ENCODE results near the gene CACNA1I.

Gene CACNA1I

GRCh38 chr22:39536711-39537110, 33.8 kb upstream of the CACNA1I start:
- no peaks in the 10 kb centered on the region for H3K27me3 ChIP-seq (ENCODE audit: insufficient read depth, low read length)
- no peak overlapping the region for H3K4me3 ChIP-seq (ENCODE audit: low read length)
- 87% methylated on average over 8 of the region's 8 CpGs for WGBS
- H3K9ac ChIP-seq (ENCODE audit: low read depth, low read length), result no peak overlapping the region
- no peaks in the 10 kb centered on the region for H3K9me3 ChIP-seq (ENCODE audit: insufficient read depth, low read depth, low read length)
- H3K4me1 ChIP-seq (ENCODE audit: insufficient read depth, low read length), result peaks cover 26% of the 10 kb centered on the region
- H3K36me3 ChIP-seq (ENCODE audit: insufficient read depth, low read length), result no peaks in the 10 kb centered on the region
- H3K27ac ChIP-seq (ENCODE audit: low read depth, low read length), result no peak overlapping the region

DNA sequence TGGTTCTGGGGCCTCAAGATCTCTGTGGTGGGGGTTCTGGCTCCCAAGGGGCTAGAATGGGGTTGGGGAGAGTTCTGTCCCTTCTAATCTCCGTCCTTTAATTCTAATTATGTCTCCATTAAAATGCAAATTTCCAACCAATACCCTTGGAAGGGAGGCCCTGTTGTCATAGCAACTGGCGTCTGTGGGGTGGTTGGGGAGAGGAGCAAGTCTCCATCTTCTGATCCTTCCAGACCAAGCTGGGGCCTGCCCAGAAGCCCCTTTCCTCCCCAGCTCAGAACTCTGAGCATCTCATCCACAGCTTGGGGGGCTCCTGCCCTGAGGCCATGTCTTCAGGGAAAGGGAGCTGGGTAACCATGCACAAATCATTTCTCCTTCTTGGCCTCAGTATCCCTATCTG, 32.6 kb upstream of the CACNA1I start:
- no CpG with 5 or more reads among the region's 2 CpGs for WGBS
- Histone ChIP-seq H3K4me3 (ENCODE audit: low read length) (no peak overlapping the region), H3K4me1 (ENCODE audit: insufficient read depth, low read length) (peaks cover 25% of the 10 kb centered on the region), H3K9me3 (ENCODE audit: insufficient read depth, low read depth, low read length) (no peaks in the 10 kb centered on the region), H3K27ac (ENCODE audit: low read depth, low read length) (no peak overlapping the region), H3K36me3 (ENCODE audit: insufficient read depth, low read length) (no peaks in the 10 kb centered on the region), H3K27me3 (ENCODE audit: insufficient read depth, low read length) (no peaks in the 10 kb centered on the region), H3K9ac (ENCODE audit: low read depth, low read length) (no peak overlapping the region)

GRCh38 chr22:39543095-39543494, 27.5 kb upstream of the CACNA1I start:
- H3K4me3 ChIP-seq (ENCODE audit: low read length), result no peak overlapping the region
- no peak overlapping the region for H3K27ac ChIP-seq (ENCODE audit: low read depth, low read length)
- H3K9me3 ChIP-seq (ENCODE audit: insufficient read depth, low read depth, low read length), result no peaks in the 10 kb centered on the region
- H3K36me3 ChIP-seq (ENCODE audit: insufficient read depth, low read length), result no peaks in the 10 kb centered on the region
- 34% methylated on average over 10 of the region's 11 CpGs for WGBS
- no peaks in the 10 kb centered on the region for H3K4me1 ChIP-seq (ENCODE audit: insufficient read depth, low read length)
- H3K27me3 ChIP-seq (ENCODE audit: insufficient read depth, low read length), result peaks cover 26% of the 10 kb centered on the region
- no peak overlapping the region for H3K9ac ChIP-seq (ENCODE audit: low read depth, low read length)

DNA sequence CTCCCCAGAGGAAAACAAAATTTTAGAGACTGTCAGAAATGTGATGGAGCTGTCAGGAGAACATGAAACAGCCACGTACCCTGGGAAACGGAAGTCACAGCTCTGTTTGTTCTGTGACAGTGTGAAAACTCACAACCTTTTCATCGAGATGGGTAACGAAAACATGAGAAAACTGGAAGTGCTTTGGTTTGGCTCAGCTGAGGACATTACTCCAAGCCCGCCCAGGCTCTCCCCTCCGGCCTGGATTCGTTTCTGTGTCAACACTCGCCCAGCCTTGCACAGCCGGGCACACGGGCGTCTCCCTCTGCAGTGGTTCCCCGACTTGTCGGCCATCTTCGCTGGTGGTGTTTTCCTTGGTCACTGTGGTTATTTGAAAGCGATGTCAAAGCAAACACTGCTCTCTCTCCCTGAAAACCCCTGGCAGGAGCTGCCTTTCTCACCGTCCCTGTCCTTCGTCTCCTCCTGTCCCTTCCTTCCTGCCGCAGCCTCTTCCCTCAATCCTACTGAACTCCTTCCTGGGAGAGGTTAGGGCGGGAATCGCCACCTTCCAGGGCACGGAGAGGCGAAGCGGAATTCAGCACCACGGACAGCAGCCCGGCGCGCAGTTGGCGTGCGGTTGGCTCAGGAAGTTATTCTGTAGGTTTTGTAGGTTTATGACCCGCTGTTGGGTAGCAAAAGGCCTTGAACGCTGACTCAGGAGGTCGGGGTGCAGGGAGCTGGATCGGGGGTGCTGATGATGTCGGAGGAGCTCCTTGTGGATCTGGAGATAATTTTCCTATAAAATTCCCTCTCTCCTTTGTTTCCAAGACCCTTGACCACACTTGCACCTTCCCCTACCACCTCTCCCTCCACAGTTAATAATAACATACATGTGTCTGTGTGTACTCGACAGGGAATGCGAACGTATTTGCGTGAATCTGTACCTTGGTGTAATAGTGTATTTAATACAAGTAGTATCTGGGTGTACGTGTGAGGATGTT, 24.9 kb upstream of the CACNA1I start:
- peaks cover 33% of the 10 kb centered on the region for H3K27me3 ChIP-seq (ENCODE audit: insufficient read depth, low read length)
- H3K4me3 ChIP-seq (ENCODE audit: low read length), result no peak overlapping the region
- no peaks in the 10 kb centered on the region for H3K36me3 ChIP-seq (ENCODE audit: insufficient read depth, low read length)
- no peak overlapping the region for H3K27ac ChIP-seq (ENCODE audit: low read depth, low read length)
- H3K9ac ChIP-seq (ENCODE audit: low read depth, low read length), result no peak overlapping the region
- no peaks in the 10 kb centered on the region for H3K9me3 ChIP-seq (ENCODE audit: insufficient read depth, low read depth, low read length)
- H3K4me1 ChIP-seq (ENCODE audit: insufficient read depth, low read length), result no peaks in the 10 kb centered on the region
- 39% methylated on average over 36 of the region's 39 CpGs for whole genome bisulfite sequencing

DNA sequence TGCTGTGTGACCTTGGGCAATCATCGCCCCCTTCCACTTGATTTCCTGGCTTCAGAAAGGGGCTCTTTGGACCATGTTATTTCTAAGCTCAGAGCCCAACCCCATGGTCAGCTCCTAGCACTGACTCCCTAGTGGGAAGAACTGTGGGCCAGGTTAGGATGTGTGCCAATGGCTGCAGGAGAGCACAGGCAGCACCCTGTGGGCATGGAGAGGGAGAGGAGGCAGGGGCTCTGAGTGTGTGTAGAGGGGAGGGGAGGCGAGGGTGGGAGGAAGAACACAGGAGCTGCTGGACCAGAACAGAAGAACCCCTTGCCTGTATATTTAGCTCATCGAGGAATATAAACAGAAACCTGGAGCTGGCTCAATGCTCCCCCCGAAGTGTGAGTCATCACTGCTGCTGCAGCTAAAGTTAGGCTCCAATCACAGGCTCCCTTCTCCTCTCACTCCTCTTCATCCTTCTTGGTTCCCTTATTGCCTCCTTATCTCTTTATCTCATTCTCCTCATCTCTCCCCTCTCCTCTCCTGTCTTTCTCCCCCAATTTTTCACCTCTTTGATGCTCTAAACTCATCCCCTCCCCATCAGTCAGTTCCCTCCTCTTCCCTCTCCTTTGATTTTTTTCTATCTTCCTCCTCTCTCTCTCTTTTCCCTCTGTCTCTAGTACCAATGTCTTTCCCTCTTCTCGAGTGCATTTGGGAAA, 23.5 kb upstream of the CACNA1I start:
- no peak overlapping the region for H3K4me3 ChIP-seq (ENCODE audit: low read length)
- no peak overlapping the region for H3K9ac ChIP-seq (ENCODE audit: low read depth, low read length)
- H3K4me1 ChIP-seq (ENCODE audit: insufficient read depth, low read length), result no peaks in the 10 kb centered on the region
- H3K36me3 ChIP-seq (ENCODE audit: insufficient read depth, low read length), result no peaks in the 10 kb centered on the region
- no peaks in the 10 kb centered on the region for H3K9me3 ChIP-seq (ENCODE audit: insufficient read depth, low read depth, low read length)
- no peak overlapping the region for H3K27ac ChIP-seq (ENCODE audit: low read depth, low read length)
- peaks cover 33% of the 10 kb centered on the region for H3K27me3 ChIP-seq (ENCODE audit: insufficient read depth, low read length)
- 59% methylated on average over 5 of the region's 5 CpGs for WGBS

GRCh38 chr22:39547587-39547947, 23.0 kb upstream of the CACNA1I start:
- Histone ChIP-seq H3K4me3 (ENCODE audit: low read length) (no peak overlapping the region), H3K27me3 (ENCODE audit: insufficient read depth, low read length) (peaks cover 33% of the 10 kb centered on the region), H3K4me1 (ENCODE audit: insufficient read depth, low read length) (no peaks in the 10 kb centered on the region), H3K36me3 (ENCODE audit: insufficient read depth, low read length) (no peaks in the 10 kb centered on the region), H3K9me3 (ENCODE audit: insufficient read depth, low read depth, low read length) (no peaks in the 10 kb centered on the region), H3K27ac (ENCODE audit: low read depth, low read length) (no peak overlapping the region), H3K9ac (ENCODE audit: low read depth, low read length) (no peak overlapping the region)
- 49% methylated on average over 2 of the region's 2 CpGs for WGBS

- 66% methylated on average over 3 of the region's 3 CpGs for WGBS
- no peak overlapping the region for H3K4me3 ChIP-seq (ENCODE audit: low read length)
- no peaks in the 10 kb centered on the region for H3K9me3 ChIP-seq (ENCODE audit: insufficient read depth, low read depth, low read length)
- H3K9ac ChIP-seq (ENCODE audit: low read depth, low read length), result no peak overlapping the region
- 0 out of 2 replicates have a peak, but pooled peaks cover 4% of the 10 kb centered on the region for H3K4me1 ChIP-seq (ENCODE audit: insufficient read depth, low read length)
- no peak overlapping the region for H3K27ac ChIP-seq (ENCODE audit: low read depth, low read length)
- peaks cover 48% of the 10 kb centered on the region for H3K27me3 ChIP-seq (ENCODE audit: insufficient read depth, low read length)
- no peaks in the 10 kb centered on the region for H3K36me3 ChIP-seq (ENCODE audit: insufficient read depth, low read length)
Observed at GRCh38 chr22:39553429-39553828, 17.1 kb upstream of the CACNA1I start.

DNA sequence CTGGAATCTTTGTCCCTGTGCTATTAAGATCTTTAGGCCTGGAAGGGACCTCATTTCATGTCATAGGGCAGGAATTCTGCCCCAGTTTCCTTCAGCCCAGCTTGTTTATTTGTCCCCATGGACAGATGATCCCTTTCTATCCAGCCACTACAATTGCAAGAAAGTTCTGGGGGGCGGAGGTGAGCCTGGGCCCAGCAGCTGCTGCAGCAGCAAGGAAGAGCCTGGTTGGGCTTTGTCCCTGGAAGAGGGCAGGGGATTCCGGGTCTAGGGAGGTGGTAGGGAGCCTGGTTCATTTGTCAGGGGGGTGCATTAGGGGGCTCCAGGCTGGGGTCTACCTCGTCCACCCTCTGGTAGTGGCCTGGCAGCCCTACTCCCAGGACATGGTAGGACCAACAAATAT, 16.4 kb upstream of the CACNA1I start:
- H3K36me3 ChIP-seq (ENCODE audit: insufficient read depth, low read length), result no peaks in the 10 kb centered on the region
- no peak overlapping the region for H3K4me3 ChIP-seq (ENCODE audit: low read length)
- 69% methylated on average over 3 of the region's 3 CpGs for WGBS
- H3K9me3 ChIP-seq (ENCODE audit: insufficient read depth, low read depth, low read length), result no peaks in the 10 kb centered on the region
- H3K9ac ChIP-seq (ENCODE audit: low read depth, low read length), result no peak overlapping the region
- 0 out of 2 replicates have a peak, but pooled peaks cover 4% of the 10 kb centered on the region for H3K4me1 ChIP-seq (ENCODE audit: insufficient read depth, low read length)
- peaks cover 55% of the 10 kb centered on the region for H3K27me3 ChIP-seq (ENCODE audit: insufficient read depth, low read length)
- H3K27ac ChIP-seq (ENCODE audit: low read depth, low read length), result no peak overlapping the region

GRCh38 chr22:39556970-39557841, 13.3 kb upstream of the CACNA1I start:
- 7% methylated on average over 70 of the region's 72 CpGs for WGBS
- Histone ChIP-seq H3K27me3 (ENCODE audit: insufficient read depth, low read length) (peaks cover 69% of the 10 kb centered on the region), H3K4me1 (ENCODE audit: insufficient read depth, low read length) (0 out of 2 replicates have a peak, but pooled peaks cover 4% of the 10 kb centered on the region), H3K4me3 (ENCODE audit: low read length) (peak overlapping the region; percentile 28), H3K9ac (ENCODE audit: low read depth, low read length) (no peak overlapping the region), H3K9me3 (ENCODE audit: insufficient read depth, low read depth, low read length) (no peaks in the 10 kb centered on the region), H3K27ac (ENCODE audit: low read depth, low read length) (no peak overlapping the region), H3K36me3 (ENCODE audit: insufficient read depth, low read length) (no peaks in the 10 kb centered on the region)

DNA sequence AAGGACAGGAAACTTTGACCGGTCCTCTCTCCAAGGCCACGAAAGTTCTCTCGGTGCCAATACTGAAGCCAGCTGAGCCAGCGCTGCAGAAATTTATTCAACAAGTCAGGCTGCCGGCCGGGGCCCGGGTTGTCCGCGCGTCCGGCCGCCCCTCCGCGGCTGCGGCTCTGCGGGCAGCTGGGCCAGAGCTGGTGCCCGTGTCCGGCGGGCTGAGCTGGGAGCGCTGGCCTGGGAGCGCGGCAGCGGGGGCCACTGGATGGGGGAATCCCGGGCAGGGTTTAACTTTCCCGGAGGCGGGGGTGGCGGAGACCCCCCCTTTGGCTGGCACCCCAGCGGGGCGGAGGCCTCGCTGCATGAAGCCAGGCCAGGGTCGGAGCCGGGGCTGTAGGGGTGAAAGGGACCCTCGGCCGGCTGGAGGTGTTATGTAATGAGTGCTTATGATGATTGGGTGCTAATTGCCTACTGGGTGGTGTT, 12.3 kb upstream of the CACNA1I start:
- Histone ChIP-seq H3K9ac (ENCODE audit: low read depth, low read length) (no peak overlapping the region), H3K4me1 (ENCODE audit: insufficient read depth, low read length) (0 out of 2 replicates have a peak, but pooled peaks cover 4% of the 10 kb centered on the region), H3K27me3 (ENCODE audit: insufficient read depth, low read length) (peaks cover 69% of the 10 kb centered on the region), H3K36me3 (ENCODE audit: insufficient read depth, low read length) (no peaks in the 10 kb centered on the region), H3K27ac (ENCODE audit: low read depth, low read length) (no peak overlapping the region), H3K9me3 (ENCODE audit: insufficient read depth, low read depth, low read length) (no peaks in the 10 kb centered on the region), H3K4me3 (ENCODE audit: low read length) (peak overlapping the region; percentile 43; the same call in 1 of the 2 replicates)
- WGBS, result 9% methylated on average over 34 of the region's 34 CpGs
